Keratinocyte (primary cell): ENCODE data around the gene CSH1. TPM values are rescaled to one million over a fixed set of nuclear protein-coding genes. Genes with fewer than 3 reads are reported as not detected.

Source experiments
- DNase-seq: peaks from one replicate; pipeline ENCODE4 v3.0.0-alpha.2; 2011; ENCODE audit warnings: low read depth, missing footprints, low spot score
- FAIRE-seq: peaks from 2 replicates; lab custom pipeline; 2011; peaks lifted over from hg19 to GRCh38; lab: Jason Lieb, UNC
- H2AFZ ChIP-seq: 2 replicates; pipeline ENCODE4 v1.6.0; 2012; ENCODE audit warnings: low read length, control low read depth, inconsistent platforms; ENCODE audit not compliant: control insufficient read depth
- H3K27ac ChIP-seq: 2 replicates; pipeline ENCODE4 v1.5.1; 2011; ENCODE audit warnings: low read length; ENCODE audit not compliant: control insufficient read depth, insufficient read depth
- H3K27me3 ChIP-seq: 3 replicates; pipeline ENCODE4 v1.6.0; 2011; ENCODE audit warnings: low read length; ENCODE audit not compliant: control insufficient read depth, insufficient read depth; ENCODE audit errors: extremely low read depth
- H3K36me3 ChIP-seq, 2 experiments: 2 replicates in 1 of 2; 3 replicates in 1 of 2; pipeline ENCODE4 v1.5.1; 2011; ENCODE audit warnings: low read length in 2 of 2, mild to moderate bottlenecking in 1 of 2; ENCODE audit not compliant: control insufficient read depth in 2 of 2, insufficient read depth in 2 of 2; ENCODE audit errors: extremely low read depth in 1 of 2
- H3K4me1 ChIP-seq: 3 replicates; pipeline ENCODE4 v1.5.1; 2011; ENCODE audit warnings: low read length; ENCODE audit not compliant: control insufficient read depth, insufficient read depth; ENCODE audit errors: extremely low read depth
- H3K4me2 ChIP-seq: 3 replicates; pipeline ENCODE4 v1.6.0; 2011; ENCODE audit warnings: low read depth, low read length; ENCODE audit not compliant: control insufficient read depth, insufficient read depth; ENCODE audit errors: extremely low read depth
- H3K4me3 ChIP-seq, 3 experiments: fragments of 200-600 bp in 1 of 3; sonication (generic) in 1 of 3; 2 replicates in 2 of 3; 3 replicates in 1 of 3; pipeline ENCODE4 v1.5.1; 2011 to 2016; ENCODE audit warnings: low read length in 3 of 3, mild to moderate bottlenecking in 3 of 3, control low read depth in 2 of 3, inconsistent platforms in 1 of 3, low read depth in 1 of 3, mixed read lengths in 1 of 3, mixed run types in 1 of 3, moderate library complexity in 1 of 3; ENCODE audit not compliant: control insufficient read depth in 2 of 3, insufficient read depth in 2 of 3; ENCODE audit errors: extremely low read depth in 1 of 3
- H3K79me2 ChIP-seq: 2 replicates; pipeline ENCODE4 v1.6.0; 2012; ENCODE audit warnings: low read length; ENCODE audit not compliant: control insufficient read depth, insufficient read depth
- H3K9ac ChIP-seq: 3 replicates; pipeline ENCODE4 v1.6.0; 2011; ENCODE audit warnings: low read length; ENCODE audit not compliant: control insufficient read depth, insufficient read depth; ENCODE audit errors: extremely low read depth
- H3K9me1 ChIP-seq: 3 replicates; pipeline ENCODE4 v1.6.0; 2011; ENCODE audit warnings: low read length; ENCODE audit not compliant: control insufficient read depth, insufficient read depth; ENCODE audit errors: extremely low read depth
- H3K9me3 ChIP-seq: 2 replicates; pipeline ENCODE4 v1.5.1; 2012; ENCODE audit warnings: low read depth, low read length; ENCODE audit not compliant: control insufficient read depth
- H4K20me1 ChIP-seq: 3 replicates; pipeline ENCODE4 v1.6.0; 2011; ENCODE audit warnings: low read length; ENCODE audit not compliant: control insufficient read depth, insufficient read depth; ENCODE audit errors: extremely low read depth
- CTCF ChIP-seq, 3 experiments: IDR thresholded peaks in 1 of 3; conservative IDR thresholded peaks in 1 of 3; optimal IDR thresholded peaks in 1 of 3; 2 replicates in 2 of 3; 3 replicates in 1 of 3; pipeline versions ENCODE3 to v1.5.1; 2011; ENCODE audit warnings: low read length in 3 of 3, mild to moderate bottlenecking in 3 of 3, moderate library complexity in 2 of 3, control low read depth in 1 of 3, inconsistent platforms in 1 of 3; ENCODE audit not compliant: insufficient read depth in 2 of 3; ENCODE audit errors: extremely low read depth in 1 of 3
- EZH2 ChIP-seq: IDR thresholded peaks from one replicate; pipeline ENCODE4 v1.6.1; 2012; ENCODE audit warnings: inconsistent platforms, mild to moderate bottlenecking, low read length, moderate library complexity
- dilution Hi-C: fragments of 300-500 bp; cut with MboI; formaldehyde crosslinking; loops from one replicate; pipeline ENCODE4 v1.7.0; 2020; ENCODE audit warnings: low sequenced_read_pairs; ENCODE audit not compliant: extremely low pct_ligation_motif_present
- polyA plus RNA-seq, 5 experiments: library from polyadenylated mRNA; depleted of rRNA in 3 of 5; stranded (reverse) in 3 of 5; stranded (forward) in 1 of 5; unstranded in 1 of 5; fragments of >200 nt; gene quantifications; 1 replicate in 1 of 5; 2 replicates in 3 of 5; 3 replicates in 1 of 5; pipeline versions ENCODE4 v1.2.1 to v1.2.3, GENCODE V29; 2011 to 2012; ENCODE audit warnings: missing spikeins in 2 of 5, low read depth in 1 of 5, low replicate concordance in 1 of 5

The CSH1 gene
- polyA plus RNA-seq, 1 donor (not counting 4 experiments of a cell fraction or from before 2014, with no cell fraction given): not detected

GRCh38 chr17:63942309-63942985 is 46.1 kb upstream of the CSH1 start:
- H3K36me3 ChIP-seq: no peaks in the 10 kb centered on the region
- dilution Hi-C loops: no loop called here

GRCh38 chr17:63941751-63942150 is 45.4 kb upstream of the CSH1 start:
- DNase-seq (no peak), FAIRE-seq (no peak)
- Histone ChIP-seq H3K9ac (no peak overlapping the region), H3K4me3 (no peak overlapping the region), H3K79me2 (no peaks in the 10 kb centered on the region), H3K27me3 (peaks cover 4% of the 10 kb centered on the region), H3K27ac (no peak overlapping the region), H3K9me3 (no peaks in the 10 kb centered on the region), H3K4me1 (no peaks in the 10 kb centered on the region), H3K4me2 (no peak overlapping the region), H2AFZ (no peak overlapping the region), H3K9me1 (no peaks in the 10 kb centered on the region), H4K20me1 (no peaks in the 10 kb centered on the region), H3K36me3 (no peaks in the 10 kb centered on the region)
- dilution Hi-C loops: no loop called here
- TF ChIP-seq CTCF (optimal IDR thresholded peaks at IDR 0.05 in 1 of 3, IDR thresholded peaks at IDR 0.05 in 1 of 3, conservative IDR thresholded peaks at IDR 0.05 in 1 of 3; ENCODE audit: extremely low read depth in 1 of 3, insufficient read depth in 2 of 3, low read length in 3 of 3): no peak

More at GRCh38 chr17:63942309-63942985, 46.1 kb upstream of the CSH1 start:
- no peaks in the 10 kb centered on the region for H3K4me1 ChIP-seq
- no peaks in the 10 kb centered on the region for H3K9me3 ChIP-seq
- FAIRE-seq: no peak
- no peaks in the 10 kb centered on the region for H4K20me1 ChIP-seq
- no peaks in the 10 kb centered on the region for H3K9me1 ChIP-seq
- peaks cover 4% of the 10 kb centered on the region for H3K27me3 ChIP-seq
- no peak for TF ChIP-seq CTCF (optimal IDR thresholded peaks at IDR 0.05 in 1 of 3, IDR thresholded peaks at IDR 0.05 in 1 of 3, conservative IDR thresholded peaks at IDR 0.05 in 1 of 3; ENCODE audit: extremely low read depth in 1 of 3, insufficient read depth in 2 of 3, low read length in 3 of 3)
- no peak for TF ChIP-seq EZH2
- DNase-seq: no peak
- no peak overlapping the region for H2AFZ ChIP-seq
- no peak overlapping the region for H3K4me2 ChIP-seq
- no peak overlapping the region for H3K4me3 ChIP-seq
- H3K9ac ChIP-seq: no peak overlapping the region
- H3K27ac ChIP-seq: no peak overlapping the region
- H3K79me2 ChIP-seq: no peaks in the 10 kb centered on the region
